H1 (cell line): Measurements from ENCODE around the gene PCIF1. TPM values are rescaled to one million over a fixed set of nuclear protein-coding genes. Genes with fewer than 3 reads are reported as not detected.

ENCODE experiments used
- CTCF ChIA-PET: fragments of 300-600 bp; sonication (Branson Sonifier 250); formaldehyde crosslinking; loops from one replicate; lab custom pipeline; 2021; ENCODE audit not compliant: partially characterized antibody; lab: Charles Lee
- POLR2A ChIA-PET: fragments of 300-600 bp; sonication (Branson Sonifier 250); formaldehyde crosslinking; loops from one replicate; lab custom pipeline; 2021; ENCODE audit warnings: inconsistent platforms; ENCODE audit not compliant: partially characterized antibody; lab: Charles Lee
- DNase-seq, 2 experiments: peaks; one replicate each; pipeline versions ENCODE4 v3.0.0 to v3.0.0-alpha.2; 2010 to 2022; ENCODE audit warnings: low spot score in 2 of 2, low read depth in 1 of 2, mixed read lengths in 1 of 2
- FAIRE-seq: peaks from 2 replicates; lab custom pipeline; 2011; peaks lifted over from hg19 to GRCh38; lab: Jason Lieb, UNC
- H2AFZ ChIP-seq: 2 replicates; pipeline ENCODE4 v1.8.1; 2012; ENCODE audit warnings: low read length, inconsistent platforms
- H2AK5ac ChIP-seq: 2 replicates; pipeline ENCODE4 v1.6.1; 2013; ENCODE audit warnings: low read depth, low read length
- H2BK120ac ChIP-seq: replicated peaks from 2 replicates; pipeline ENCODE3; 2013; ENCODE audit warnings: low read depth, low read length, inconsistent platforms
- H2BK12ac ChIP-seq: 2 replicates; pipeline ENCODE4 v1.6.1; 2013; ENCODE audit warnings: low read depth, low read length
- H2BK15ac ChIP-seq: 2 replicates; pipeline ENCODE4 v1.6.1; 2013; ENCODE audit warnings: low read length
- H2BK20ac ChIP-seq: 2 replicates; pipeline ENCODE4 v1.6.1; 2013; ENCODE audit warnings: low read length
- H2BK5ac ChIP-seq: 2 replicates; pipeline ENCODE4 v1.6.1; 2013; ENCODE audit warnings: low read depth, low read length
- H3K14ac ChIP-seq: 2 replicates; pipeline ENCODE4 v1.6.1; 2013; ENCODE audit warnings: inconsistent platforms; ENCODE audit not compliant: insufficient read length
- H3K18ac ChIP-seq: 2 replicates; pipeline ENCODE4 v1.6.1; 2013; ENCODE audit warnings: low read length; ENCODE audit errors: extremely low read depth
- H3K23ac ChIP-seq: 2 replicates; pipeline ENCODE4 v1.6.1; 2013; ENCODE audit warnings: inconsistent platforms; ENCODE audit not compliant: insufficient read length
- H3K23me2 ChIP-seq: 2 replicates; pipeline ENCODE4 v1.6.1; 2013; ENCODE audit warnings: low read depth, low read length
- H3K27ac ChIP-seq: 2 replicates; pipeline ENCODE4 v1.6.1; 2011; ENCODE audit warnings: low read depth, low read length, inconsistent platforms
- H3K27me3 ChIP-seq, 4 experiments: replicated peaks in 1 of 4; 1 replicate in 1 of 4; 2 replicates in 3 of 4; pipeline versions ENCODE4 v1.6.1 to v1.8.1; 2011 to 2013; ENCODE audit warnings: low read length in 3 of 4, mild to moderate bottlenecking in 3 of 4, inconsistent platforms in 2 of 4, mixed read lengths in 2 of 4, moderate library complexity in 1 of 4; ENCODE audit not compliant: control insufficient read depth in 3 of 4, insufficient read depth in 3 of 4; ENCODE audit errors: extremely low read depth in 1 of 4
- H3K36me3 ChIP-seq, 4 experiments: 2 replicates each; pipeline versions ENCODE4 v1.6.1 to v1.8.1; 2011 to 2013; ENCODE audit warnings: mild to moderate bottlenecking in 4 of 4, low read length in 3 of 4, moderate library complexity in 2 of 4, control low read depth in 1 of 4, inconsistent platforms in 1 of 4; ENCODE audit not compliant: insufficient read depth in 4 of 4, control insufficient read depth in 2 of 4
- H3K4ac ChIP-seq: replicated peaks from 2 replicates; pipeline ENCODE3; 2013; ENCODE audit warnings: low read length, low read depth, mixed read lengths, inconsistent platforms; ENCODE audit not compliant: insufficient read length
- H3K4me1 ChIP-seq, 4 experiments: replicated peaks in 1 of 4; 1 replicate in 1 of 4; 2 replicates in 3 of 4; pipeline versions ENCODE4 v1.6.1 to v1.8.1; 2011 to 2013; ENCODE audit warnings: low read length in 3 of 4, inconsistent platforms in 2 of 4, mixed read lengths in 1 of 4; ENCODE audit not compliant: insufficient read depth in 4 of 4, control insufficient read depth in 3 of 4
- H3K4me2 ChIP-seq, 2 experiments: 2 replicates each; pipeline versions ENCODE4 v1.6.1 to v1.8.1; 2011 to 2013; ENCODE audit warnings: low read depth in 2 of 2, low read length in 2 of 2, control low read depth in 1 of 2, inconsistent platforms in 1 of 2, mild to moderate bottlenecking in 1 of 2; ENCODE audit not compliant: insufficient read depth in 1 of 2
- H3K4me3 ChIP-seq, 4 experiments: fragments of 200-600, 300-600 bp in 1 of 4; sonication (generic), shearing (Covaris generic), sonication (Bioruptor Twin) in 1 of 4; 2 replicates each; pipeline versions ENCODE4 v1.5.1 to v1.8.1; 2011 to 2016; ENCODE audit warnings: low read length in 4 of 4, low read depth in 3 of 4, control low read depth in 2 of 4, inconsistent platforms in 2 of 4, mild to moderate bottlenecking in 2 of 4, mixed read lengths in 1 of 4, moderate library complexity in 1 of 4; ENCODE audit not compliant: insufficient read depth in 2 of 4; ENCODE audit errors: extremely low read depth in 1 of 4
- H3K56ac ChIP-seq: replicated peaks from 2 replicates; pipeline ENCODE3; 2013; ENCODE audit warnings: low read depth, mild to moderate bottlenecking, mixed read lengths, low read length, inconsistent platforms; ENCODE audit not compliant: insufficient read length
- H3K79me1 ChIP-seq: 2 replicates; pipeline ENCODE4 v1.6.1; 2013; ENCODE audit warnings: low read depth, low read length, control low read depth
- H3K79me2 ChIP-seq, 2 experiments: 2 replicates each; pipeline versions ENCODE4 v1.6.1 to v1.8.1; 2012 to 2013; ENCODE audit warnings: low read length in 2 of 2, mild to moderate bottlenecking in 2 of 2, inconsistent platforms in 1 of 2; ENCODE audit not compliant: insufficient read depth in 2 of 2, control insufficient read depth in 1 of 2
- H3K9ac ChIP-seq, 4 experiments: replicated peaks in 1 of 4; 1 replicate in 1 of 4; 2 replicates in 3 of 4; pipeline versions ENCODE4 v1.6.1 to v1.8.1; 2011 to 2013; ENCODE audit warnings: low read depth in 3 of 4, low read length in 3 of 4, control low read depth in 2 of 4, mild to moderate bottlenecking in 2 of 4, moderate library complexity in 2 of 4, inconsistent platforms in 1 of 4; ENCODE audit errors: extremely low read depth in 1 of 4
- H3K9me3 ChIP-seq, 2 experiments: 2 replicates each; pipeline versions ENCODE4 v1.6.1 to v1.8.1; 2012 to 2013; ENCODE audit warnings: mild to moderate bottlenecking in 2 of 2, moderate library complexity in 2 of 2, control low read depth in 1 of 2, inconsistent platforms in 1 of 2, low read depth in 1 of 2, low read length in 1 of 2, mixed read lengths in 1 of 2; ENCODE audit not compliant: insufficient read depth in 2 of 2
- H4K20me1 ChIP-seq, 2 experiments: replicated peaks in 1 of 2; 2 replicates each; pipeline versions ENCODE3 to v1.8.1; 2011 to 2013; ENCODE audit warnings: inconsistent platforms in 2 of 2, low read length in 2 of 2, mild to moderate bottlenecking in 1 of 2; ENCODE audit not compliant: insufficient read depth in 2 of 2, control insufficient read depth in 1 of 2
- H4K5ac ChIP-seq: 2 replicates; pipeline ENCODE4 v1.6.1; 2013; ENCODE audit warnings: low read length, low read depth, mixed read lengths, inconsistent platforms; ENCODE audit not compliant: insufficient read length
- H4K8ac ChIP-seq: 2 replicates; pipeline ENCODE4 v1.8.0; 2013; ENCODE audit warnings: mild to moderate bottlenecking, moderate library complexity, low read length, inconsistent platforms; ENCODE audit not compliant: insufficient read depth; ENCODE audit errors: extremely low read depth
- H4K91ac ChIP-seq: replicated peaks from 2 replicates; pipeline ENCODE3; 2013; ENCODE audit warnings: low read length, mixed read lengths, inconsistent platforms; ENCODE audit not compliant: insufficient read length
- HDAC6 ChIP-seq: IDR thresholded peaks from one replicate; pipeline ENCODE4 v1.7.1; 2012; ENCODE audit warnings: low read depth, mild to moderate bottlenecking, inconsistent platforms, low read length, moderate library complexity
- KDM1A ChIP-seq: fragments of 200-600, 300-600 bp; sonication (generic); IDR thresholded peaks from 2 replicates; pipeline ENCODE4 v1.7.1; 2016; ENCODE audit warnings: mild to moderate bottlenecking, low read length, borderline replicate concordance
- WGBS, 2 experiments: shearing (Covaris generic) in 1 of 2; methylation state at CpG; one replicate each; pipeline versions ENCODE4 v1.1.6 to v1.1.7; 2013 to 2015; ENCODE audit warnings: low lambda C conversion rate in 2 of 2, mixed read lengths in 2 of 2, inconsistent platforms in 1 of 2, low coverage in 1 of 2, missing lambda C conversion rate in 1 of 2; ENCODE audit not compliant: insufficient replicate concordance in 2 of 2, insufficient coverage in 1 of 2, insufficient read length in 1 of 2; ENCODE audit errors: extremely low coverage in 1 of 2, missing lambda C conversion rate in 1 of 2; 5-methylcytosine and 5-hydroxymethylcytosine counted together
- polyA plus RNA-seq, 7 experiments: library from polyadenylated mRNA; depleted of rRNA in 3 of 7; stranded (reverse) in 5 of 7; unstranded in 2 of 7; fragments of >200 nt in 5 of 7; fragments of 200-250 nt in 2 of 7; gene quantifications; 1 replicate in 5 of 7; 2 replicates in 1 of 7; 4 replicates in 1 of 7; pipeline versions ENCODE4 v1.2.1 to v1.2.3, GENCODE V29; 2011 to 2013; ENCODE audit warnings: missing spikeins in 2 of 7, mixed read lengths in 2 of 7
- total RNA-seq: library from RNA; stranded (reverse); fragmentation: NEBNext Ultra II Directional; extraction: Animal tissue kit (Norgen Biotek cat#: 25700); gene quantifications from 2 replicates; pipeline ENCODE4 v1.2.1, GENCODE V29; 2021
- TF ChIP-seq, protein P1 (sequence below): IDR thresholded peaks from 2 replicates; pipeline ENCODE4 v1.6.1; 2012; ENCODE audit warnings: inconsistent platforms

PCIF1 gene
- total and polyA plus RNA-seq, 2 of the 8 experiments (the other 6 are each of a cell fraction or from before 2014, with no cell fraction given) = 30.3 to 30.6 TPM

DNA sequence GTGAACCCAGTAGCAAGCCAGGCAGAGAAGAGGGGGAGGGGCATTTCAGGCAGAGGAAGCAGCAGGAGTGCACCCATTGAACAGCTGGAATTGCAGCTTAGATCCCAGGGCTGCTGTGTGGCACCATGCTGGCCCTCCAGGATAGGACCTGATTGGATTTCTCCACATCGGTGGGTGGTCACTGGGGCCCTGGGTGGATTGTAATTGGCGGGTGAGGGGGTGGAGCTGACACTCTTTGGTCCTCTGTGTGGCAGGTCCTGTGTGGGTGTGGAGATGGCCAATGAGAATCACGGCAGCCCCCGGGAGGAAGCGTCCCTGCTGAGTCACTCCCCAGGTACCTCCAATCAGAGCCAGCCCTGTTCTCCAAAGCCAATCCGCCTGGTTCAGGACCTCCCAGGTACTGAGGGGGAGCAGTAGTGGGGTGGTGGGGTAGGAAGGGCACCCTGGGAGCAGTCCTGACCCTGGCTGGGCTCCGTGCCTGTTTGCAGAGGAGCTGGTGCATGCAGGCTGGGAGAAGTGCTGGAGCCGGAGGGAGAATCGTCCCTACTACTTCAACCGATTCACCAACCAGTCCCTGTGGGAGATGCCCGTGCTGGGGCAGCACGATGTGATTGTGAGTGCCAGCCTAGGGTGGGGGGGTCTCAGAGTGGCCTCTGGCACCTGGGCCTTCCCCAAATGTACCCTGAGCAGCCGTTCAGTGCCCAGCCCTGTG, 4.4 kb downstream of the PCIF1 start:
- no peak for FAIRE-seq
- Histone ChIP-seq H3K36me3 (peaks cover 12 to 46% (median 39%) of the 10 kb centered on the region in 4 experiments; a peak in 7 of 8 replicates), H3K56ac (no peak overlapping the region), H3K18ac (peak overlapping the region; percentile 86; the same call in 1 of the 2 replicates), H3K79me2 (peaks cover 0 to 19% of the 10 kb centered on the region in 2 experiments; a peak in 2 of 4 replicates), H2AFZ (no peak overlapping the region), H3K4me2 (peak overlapping the region; percentile 40 to 41; a peak in 3 of 4 replicates), H3K79me1 (no peaks in the 10 kb centered on the region; the same call in 1 of the 2 replicates), H3K9ac (peak overlapping the region in 1 of 4 experiments; percentile 45; a peak in 1 of 7 replicates), H2BK20ac (no peak overlapping the region), H2BK15ac (peak overlapping the region; percentile 19; the same call in 1 of the 2 replicates), H2BK120ac (no peak overlapping the region), H3K4me3 (peak overlapping the region in 1 of 4 experiments; percentile 3; a peak in 1 of 8 replicates), H3K14ac (no peak overlapping the region), H3K23me2 (peaks cover 1% of the 10 kb centered on the region; the same call in 1 of the 2 replicates), H2AK5ac (peak overlapping the region; percentile 86; the same call in 1 of the 2 replicates), H3K27ac (peak overlapping the region; percentile 52), H3K23ac (no peak overlapping the region), H4K20me1 (peaks cover 2 to 4% of the 10 kb centered on the region in 2 experiments), H2BK12ac (peak overlapping the region; percentile 72; the same call in 1 of the 2 replicates), H3K4me1 (peaks cover 0 to 25% (median 9%) of the 10 kb centered on the region in 4 experiments; a peak in 6 of 7 replicates), H3K27me3 (no peaks in the 10 kb centered on the region; a peak in 1 of 7 replicates), H3K9me3 (no peaks in the 10 kb centered on the region), H4K5ac (peak overlapping the region; percentile 9), H3K4ac (no peak overlapping the region), H4K91ac (peak overlapping the region; percentile 66), H4K8ac (no peak overlapping the region; the same call in 1 of the 2 replicates), H2BK5ac (peak overlapping the region; percentile 90; the same call in 1 of the 2 replicates)
- WGBS, 2 experiments = 79% methylated on average over 13 of the region's 13 CpGs; no CpG with 5 or more reads in 1 of the 2 experiments
- ChIA-PET CTCF (interaction anchor here (0.5 to 3.6 kb wide), 7 partner anchors 10 to 578 kb away, joined by 3 to 17 read pairs (median 11); partner anchors contain the start of genes CTSA and NEURL2), POLR2A (interaction anchor here (0.8 to 18.4 kb wide), 21 partner anchors 10 to 120 kb away, joined by 3 to 283 read pairs (median 3); partner anchors contain the start of genes CTSA, NEURL2, PLTP and SNX21)
- DNase-seq = peak; percentile 58 to 68
- no peak for TF ChIP-seq KDM1A
- TF ChIP-seq HDAC6 = no peak
- TF ChIP-seq, protein P1, sequence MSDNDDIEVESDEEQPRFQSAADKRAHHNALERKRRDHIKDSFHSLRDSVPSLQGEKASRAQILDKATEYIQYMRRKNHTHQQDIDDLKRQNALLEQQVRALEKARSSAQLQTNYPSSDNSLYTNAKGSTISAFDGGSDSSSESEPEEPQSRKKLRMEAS = peak; percentile 18; the same call in 1 of the 2 replicates
